ENCODE results near the gene SRGAP1.
"Not testable (repeated sequence)": the region's sequence is repeated elsewhere in the genome, so short reads cannot be mapped to it uniquely, and the experiment has no call there.

The SRGAP1 gene

GRCh38 chr12:63836936-63837335, 7.6 kb upstream of the SRGAP1 start:
- DNase-seq (ENCODE audit: low read depth in 2 of 2, low spot score in 1 of 2), result no peak

GRCh38 chr12:63838411-63838810, 6.1 kb upstream of the SRGAP1 start:
- no peak for DNase-seq (ENCODE audit: low read depth in 2 of 2, low spot score in 1 of 2)

DNA sequence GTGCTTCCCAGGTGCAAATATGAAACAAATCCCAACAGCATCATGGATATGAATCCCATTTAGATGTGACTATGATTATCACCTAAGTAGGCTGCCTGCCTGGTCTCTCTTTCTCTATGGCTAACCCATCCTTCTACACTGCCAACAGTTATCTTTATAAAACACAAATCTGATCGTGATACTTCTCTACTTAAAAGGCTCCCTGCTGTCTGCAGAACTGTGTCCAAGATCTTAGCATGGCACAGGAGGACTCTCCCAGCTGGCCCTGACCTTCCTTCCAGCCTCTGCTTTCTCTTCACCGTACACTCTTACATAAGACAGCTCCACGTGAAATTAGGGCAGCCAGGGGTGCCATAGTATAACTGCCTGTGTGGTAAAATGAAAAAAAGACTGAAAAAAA, 3.5 kb upstream of the SRGAP1 start:
- DNase-seq (ENCODE audit: low read depth in 2 of 2, low spot score in 1 of 2), result no peak

DNA sequence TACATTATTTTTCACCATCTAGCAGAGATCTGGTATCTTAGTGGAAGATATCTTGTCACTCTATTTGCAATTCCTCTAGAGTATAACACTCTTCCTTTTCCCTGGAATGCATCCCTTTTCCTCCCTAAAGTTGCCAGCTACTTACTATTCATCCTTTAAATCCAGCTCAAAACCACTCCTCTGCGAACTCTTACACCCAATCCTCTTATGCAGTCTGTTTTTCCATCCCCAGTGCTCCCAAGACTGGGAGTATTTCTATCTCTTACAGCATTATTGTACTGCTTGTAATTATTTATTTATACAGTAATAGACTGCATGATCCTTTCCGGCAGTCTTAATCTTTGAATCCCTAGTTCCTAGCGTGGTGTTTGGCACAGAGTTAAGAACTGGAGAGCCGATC, 2.9 kb upstream of the SRGAP1 start:
- no peak for DNase-seq (ENCODE audit: low read depth in 2 of 2, low spot score in 1 of 2)

- DNase-seq (ENCODE audit: low read depth in 2 of 2, low spot score in 1 of 2), result not testable (repeated sequence)
These were observed 1.8 kb upstream of the SRGAP1 start for GRCh38 chr12:63842750-63843149.

- DNase-seq (ENCODE audit: low read depth in 2 of 2, low spot score in 1 of 2), result no peak
These were observed 1.2 kb upstream of the SRGAP1 start for GRCh38 chr12:63843254-63843720.

DNA sequence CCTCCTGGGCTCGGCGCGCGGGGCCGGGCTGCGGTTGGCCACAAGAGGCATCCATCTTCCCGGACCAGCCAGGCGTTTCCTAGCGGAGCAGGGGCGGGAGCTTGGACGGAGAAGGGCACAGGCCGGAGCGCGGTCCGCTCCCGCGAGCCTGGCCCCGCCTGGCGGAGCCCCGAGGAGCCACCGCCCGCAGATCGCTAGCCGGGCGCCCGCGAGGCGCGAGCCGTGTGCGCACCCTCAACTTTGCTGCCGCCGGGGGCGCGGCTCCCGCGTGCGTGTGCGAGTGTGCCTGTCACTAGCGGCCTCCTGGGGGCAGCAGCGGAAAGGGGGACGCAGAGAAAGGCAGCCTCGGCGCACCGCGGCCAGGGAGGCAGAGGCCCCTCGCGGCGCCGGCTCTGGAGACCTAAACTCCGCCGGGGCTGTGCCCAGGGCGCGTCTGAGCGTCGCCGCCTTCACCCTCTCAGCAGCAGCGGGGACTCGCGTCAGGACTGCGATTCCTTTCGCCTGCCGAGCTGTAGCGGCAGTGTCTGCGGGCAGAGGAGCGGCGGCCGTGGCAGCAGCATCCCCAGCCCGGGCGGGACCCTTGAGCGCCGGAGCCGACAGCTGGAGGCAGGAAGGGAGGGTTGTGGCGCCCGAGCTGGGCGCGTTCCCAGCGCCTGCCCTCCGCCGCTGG, 644 bp upstream of the SRGAP1 start:
- DNase-seq (ENCODE audit: low read depth in 2 of 2, low spot score in 1 of 2), result peak; percentile 32 to 63

DNA sequence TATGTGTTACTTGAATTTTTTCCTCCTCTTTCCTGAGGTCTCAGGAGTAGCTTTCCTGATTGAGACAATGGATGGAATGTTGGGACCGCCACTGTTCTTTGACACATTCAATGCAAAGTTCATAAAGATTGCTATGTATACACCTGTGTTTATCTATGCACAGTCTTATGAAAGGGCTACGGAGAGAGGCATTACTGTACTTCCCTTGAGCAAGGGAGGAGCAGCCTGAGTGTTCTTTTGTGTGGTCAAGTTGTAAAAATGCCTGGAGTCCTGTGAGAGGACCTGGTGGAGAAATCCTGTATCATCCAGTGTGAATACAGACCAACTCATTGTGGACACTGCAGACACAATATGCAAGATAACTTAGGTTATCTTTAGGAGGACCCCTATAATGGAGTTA, 1.2 kb downstream of the SRGAP1 start:
- DNase-seq (ENCODE audit: low read depth in 2 of 2, low spot score in 1 of 2), result no peak

DNA sequence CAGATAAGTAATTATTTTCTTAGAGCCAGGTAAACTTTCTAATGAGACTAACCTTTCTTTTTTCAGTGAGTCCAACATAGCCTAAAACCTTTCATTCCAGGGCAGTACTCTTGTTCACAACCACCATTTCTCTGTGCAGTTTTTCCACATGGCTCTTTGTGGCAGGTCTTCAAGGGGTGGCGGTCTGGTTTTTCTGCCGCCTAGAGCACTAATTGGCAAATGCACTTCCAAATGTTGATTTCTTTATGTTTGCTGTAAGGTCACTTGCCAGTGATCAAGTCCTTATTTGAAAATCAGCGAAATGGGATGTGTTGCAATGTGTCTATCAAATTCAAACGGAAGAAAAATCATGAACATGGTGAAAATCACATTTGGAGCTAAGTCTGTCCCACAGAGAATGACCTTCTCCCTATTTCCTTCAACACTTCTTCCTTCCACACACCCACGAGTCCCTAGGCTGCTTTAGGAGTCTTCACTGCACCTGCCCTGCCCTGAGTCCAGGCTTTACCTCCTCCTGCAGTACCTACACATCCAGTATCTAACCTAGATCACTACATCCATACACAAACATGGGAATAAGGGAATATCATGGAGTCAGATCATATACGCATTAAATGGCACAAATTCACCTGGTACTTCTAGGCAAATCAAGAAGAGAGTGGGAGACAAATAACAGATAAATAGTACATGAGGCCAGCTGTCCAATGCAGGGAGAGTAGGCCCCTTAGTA, 1.9 kb downstream of the SRGAP1 start:
- no peak for DNase-seq (ENCODE audit: low read depth in 2 of 2, low spot score in 1 of 2)

- DNase-seq (ENCODE audit: low read depth in 2 of 2, low spot score in 1 of 2), result no peak
These were observed 4.0 kb downstream of the SRGAP1 start for GRCh38 chr12:63848450-63848849.

GRCh38 chr12:63849106-63849620, 4.7 kb downstream of the SRGAP1 start:
- no peak for DNase-seq (ENCODE audit: low read depth in 2 of 2, low spot score in 1 of 2)

- no peak for DNase-seq (ENCODE audit: low read depth in 2 of 2, low spot score in 1 of 2)
These were observed 5.1 kb downstream of the SRGAP1 start for GRCh38 chr12:63849641-63850040.

- DNase-seq (ENCODE audit: low read depth in 2 of 2, low spot score in 1 of 2), result no peak
These were observed 9.5 kb downstream of the SRGAP1 start for GRCh38 chr12:63853978-63854377.

DNA sequence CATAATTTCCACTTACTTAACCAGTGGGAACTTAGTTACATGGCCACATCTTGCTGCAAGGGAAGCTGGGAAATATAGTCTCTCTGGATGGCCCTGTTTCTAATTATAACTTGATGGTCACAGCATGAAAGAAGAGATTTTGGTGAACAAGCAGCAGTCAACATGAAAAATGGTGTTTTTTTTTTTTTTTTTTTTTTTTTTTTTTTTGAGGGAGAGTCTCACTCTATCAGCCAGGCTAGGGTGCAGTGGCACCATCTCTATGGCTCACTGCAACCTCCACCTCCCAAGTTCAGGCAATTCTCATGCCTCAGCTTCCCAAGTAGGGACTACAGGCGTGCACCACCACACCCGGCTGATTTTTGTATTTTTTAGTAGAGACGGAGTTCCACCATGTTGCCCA, 10.8 kb downstream of the SRGAP1 start:
- no peak for DNase-seq (ENCODE audit: low read depth in 2 of 2, low spot score in 1 of 2)

DNA sequence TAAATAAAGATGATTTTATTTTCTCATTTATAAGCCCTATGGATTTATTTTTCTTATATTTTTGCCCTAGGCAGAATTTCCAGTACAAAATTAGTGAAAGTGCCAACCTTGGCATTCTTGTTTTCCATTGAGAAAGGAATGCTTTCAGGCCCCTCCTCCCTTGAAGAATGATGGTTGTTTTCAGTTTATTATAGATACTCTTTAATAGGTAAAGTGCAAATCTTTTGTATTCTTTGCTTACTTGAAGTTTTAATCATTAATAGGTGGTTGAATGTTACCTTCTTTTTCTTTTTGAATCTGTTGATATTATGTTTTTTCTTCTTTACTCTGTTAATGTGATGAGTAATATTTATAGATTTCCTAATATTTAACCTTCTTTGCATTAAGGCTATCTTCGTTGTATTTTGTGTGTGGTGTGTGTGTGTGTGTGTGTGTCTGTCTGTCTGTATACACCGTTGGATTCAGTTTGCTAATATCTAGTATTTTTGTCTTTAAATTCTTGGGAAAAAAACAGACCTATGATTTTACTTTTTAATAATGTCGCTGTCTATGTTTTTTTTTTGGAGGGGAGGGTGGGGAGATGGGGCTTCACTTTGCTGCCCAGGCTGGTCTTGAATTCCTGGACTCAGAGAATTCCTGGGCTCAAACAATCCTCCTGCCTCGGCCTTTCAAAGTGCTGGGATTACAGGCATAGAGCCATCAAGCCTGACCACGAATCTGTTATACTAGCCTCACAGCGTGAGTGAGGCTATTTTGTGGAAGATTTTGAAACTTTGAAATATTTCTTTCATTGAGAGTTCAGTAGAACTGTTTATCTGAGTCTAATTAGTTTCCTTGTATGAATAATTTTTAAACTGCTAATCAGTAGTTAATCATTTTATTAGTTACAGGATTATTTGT, 13.5 kb downstream of the SRGAP1 start:
- no peak for DNase-seq (ENCODE audit: low read depth in 2 of 2, low spot score in 1 of 2)

- DNase-seq (ENCODE audit: low read depth in 2 of 2, low spot score in 1 of 2), result not testable (repeated sequence)
These were observed 15.4 kb downstream of the SRGAP1 start for GRCh38 chr12:63859880-63860279.

- no peak for DNase-seq (ENCODE audit: low read depth in 2 of 2, low spot score in 1 of 2)
These were observed 17.9 kb downstream of the SRGAP1 start for GRCh38 chr12:63862187-63862968.

GRCh38 chr12:63862969-63863230, 18.4 kb downstream of the SRGAP1 start:
- no peak for DNase-seq (ENCODE audit: low read depth in 2 of 2, low spot score in 1 of 2)

GRCh38 chr12:63863658-63864453, 19.4 kb downstream of the SRGAP1 start:
- no peak for DNase-seq (ENCODE audit: low read depth in 2 of 2, low spot score in 1 of 2)

GRCh38 chr12:63864454-63864706, 19.9 kb downstream of the SRGAP1 start:
- no peak for DNase-seq (ENCODE audit: low read depth in 2 of 2, low spot score in 1 of 2)
